Esophagus squamous epithelium (tissue), 4 donors: Measurements from ENCODE around the gene CD247.

Experiments
- POLR2A ChIP-seq, 4 donors: fragments of 450-650 bp; IDR thresholded peaks; one replicate each; pipeline ENCODE4 v1.6.1; 2017; ENCODE audit warnings: antibody characterized with exemption in 4 of 4, mild to moderate bottlenecking in 4 of 4, moderate library complexity in 3 of 4
- TF ChIP-seq, protein P1 (sequence below), 6 experiments: fragments of 450-650 bp in 4 of 6; fragments of 200-600 bp in 2 of 6; sonication (generic) in 2 of 6; IDR thresholded peaks; one replicate each; pipeline ENCODE4 v1.5.1; 2016 to 2019; ENCODE audit warnings: antibody characterized with exemption in 6 of 6, mild to moderate bottlenecking in 4 of 6, moderate library complexity in 4 of 6

DNA sequence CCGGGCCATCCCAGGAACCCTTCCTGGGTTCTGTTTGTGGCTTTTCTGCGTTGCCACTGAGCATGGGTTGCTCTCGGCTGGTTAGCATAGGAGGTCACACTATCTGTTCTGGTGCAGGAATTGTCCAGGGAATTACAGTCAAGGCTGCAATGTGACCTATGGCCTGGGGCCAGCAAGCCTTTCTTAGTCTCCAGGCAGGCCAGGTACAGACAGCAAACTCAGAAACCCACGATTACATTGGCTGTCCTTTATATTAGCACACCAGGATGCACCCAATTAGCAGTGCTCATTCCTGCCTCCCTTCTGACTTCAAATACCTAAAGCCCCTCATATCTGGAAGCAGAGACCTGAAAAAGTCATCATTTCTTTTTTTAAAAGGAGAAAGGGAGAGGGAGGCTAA is 55.2 kb downstream of the CD247 start:
- no peak for TF ChIP-seq POLR2A (IDR thresholded peaks at IDR 0.05)
- TF ChIP-seq, protein P1, sequence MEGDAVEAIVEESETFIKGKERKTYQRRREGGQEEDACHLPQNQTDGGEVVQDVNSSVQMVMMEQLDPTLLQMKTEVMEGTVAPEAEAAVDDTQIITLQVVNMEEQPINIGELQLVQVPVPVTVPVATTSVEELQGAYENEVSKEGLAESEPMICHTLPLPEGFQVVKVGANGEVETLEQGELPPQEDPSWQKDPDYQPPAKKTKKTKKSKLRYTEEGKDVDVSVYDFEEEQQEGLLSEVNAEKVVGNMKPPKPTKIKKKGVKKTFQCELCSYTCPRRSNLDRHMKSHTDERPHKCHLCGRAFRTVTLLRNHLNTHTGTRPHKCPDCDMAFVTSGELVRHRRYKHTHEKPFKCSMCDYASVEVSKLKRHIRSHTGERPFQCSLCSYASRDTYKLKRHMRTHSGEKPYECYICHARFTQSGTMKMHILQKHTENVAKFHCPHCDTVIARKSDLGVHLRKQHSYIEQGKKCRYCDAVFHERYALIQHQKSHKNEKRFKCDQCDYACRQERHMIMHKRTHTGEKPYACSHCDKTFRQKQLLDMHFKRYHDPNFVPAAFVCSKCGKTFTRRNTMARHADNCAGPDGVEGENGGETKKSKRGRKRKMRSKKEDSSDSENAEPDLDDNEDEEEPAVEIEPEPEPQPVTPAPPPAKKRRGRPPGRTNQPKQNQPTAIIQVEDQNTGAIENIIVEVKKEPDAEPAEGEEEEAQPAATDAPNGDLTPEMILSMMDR (IDR thresholded peaks at IDR 0.05): no peak
